ENCODE data around the gene SIRT7.

DNA sequence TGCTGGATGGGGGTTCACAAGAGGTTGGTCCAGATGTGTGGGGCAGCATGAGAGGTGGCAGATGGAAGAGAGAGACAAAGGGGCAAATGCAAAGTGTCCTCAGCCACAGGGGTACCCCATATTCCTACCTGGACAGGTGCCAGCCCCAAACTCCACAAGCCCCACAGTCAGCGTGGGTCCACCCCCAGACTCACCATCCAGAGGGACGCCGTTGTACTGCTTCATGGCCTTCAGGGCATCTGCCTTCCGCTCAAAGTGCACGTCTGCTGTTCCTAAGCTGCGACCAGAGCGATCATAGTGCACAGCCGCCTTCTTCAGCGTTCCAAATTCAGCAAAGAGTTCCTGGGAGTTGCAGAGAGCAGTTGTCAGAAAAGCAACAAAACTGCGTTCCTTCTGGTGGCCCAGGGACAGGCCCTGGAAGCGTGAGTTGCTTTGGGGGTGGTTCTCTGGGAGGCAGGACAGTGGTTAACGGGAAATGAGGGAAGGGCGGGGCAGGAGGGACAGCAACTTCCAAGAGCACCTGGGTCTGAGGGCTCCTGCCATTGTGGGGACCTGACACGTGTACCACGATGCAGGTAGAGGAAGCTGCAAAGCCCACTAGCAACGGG is 28.9 kb downstream of the SIRT7 start:
- TF ChIP-seq CTCF (IDR thresholded peaks at IDR 0.05) (no peak), EZH2phosphoT487 (IDR thresholded peaks at IDR 0.05; ENCODE audit: borderline replicate concordance, low read depth) (no peak), RAD21 (IDR thresholded peaks at IDR 0.05; ENCODE audit: low read length) (no peak), YY1 (IDR thresholded peaks at IDR 0.05; ENCODE audit: low read depth) (no peak), RXRA (IDR thresholded peaks at IDR 0.05; ENCODE audit: borderline replicate concordance, low read depth) (no peak), TEAD4 (IDR thresholded peaks at IDR 0.05; ENCODE audit: borderline replicate concordance, insufficient read depth) (no peak), JUND (IDR thresholded peaks at IDR 0.05) (no peak), ELF1 (IDR thresholded peaks at IDR 0.05) (no peak), RCOR1 (IDR thresholded peaks at IDR 0.05; ENCODE audit: low read length) (no peak), MXI1 (IDR thresholded peaks at IDR 0.05; ENCODE audit: low read depth, low read length) (no peak)
- TF ChIP-seq, protein P1, sequence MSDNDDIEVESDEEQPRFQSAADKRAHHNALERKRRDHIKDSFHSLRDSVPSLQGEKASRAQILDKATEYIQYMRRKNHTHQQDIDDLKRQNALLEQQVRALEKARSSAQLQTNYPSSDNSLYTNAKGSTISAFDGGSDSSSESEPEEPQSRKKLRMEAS (IDR thresholded peaks at IDR 0.05; ENCODE audit: low read depth): no peak
